Stimulated activated memory B cell treated with anti-CD40 and anti-IgM and Interleukin-4, amounts not matched to agents 10 μg/mL and 1 μg/mL and 100 μg/mL, for 72 hours (primary cell): ENCODE results near the gene APC2.
"Not testable (repeated sequence)": the region's sequence is repeated elsewhere in the genome, so short reads cannot be mapped to it uniquely, and the experiment has no call there.

Experiments used
- ATAC-seq: fragments of 150-1000 bp; cut with Tn5 transposase; 2 replicates; pipeline ENCODE4 v1.10.0; 2021
- H3K27ac Mint-ChIP-seq: one replicate; pipeline ENCODE4 v1.8.0; 2022; ENCODE audit warnings: mild to moderate bottlenecking, mixed read lengths
- H3K27me3 Mint-ChIP-seq: one replicate; pipeline ENCODE4 v1.8.0; 2022; ENCODE audit warnings: mixed read lengths
- H3K36me3 Mint-ChIP-seq: one replicate; pipeline ENCODE4 v1.8.0; 2022; ENCODE audit warnings: mixed read lengths
- H3K4me1 Mint-ChIP-seq: one replicate; pipeline ENCODE4 v1.8.0; 2022; ENCODE audit warnings: mixed read lengths
- H3K4me3 Mint-ChIP-seq: one replicate; pipeline ENCODE4 v1.8.0; 2022; ENCODE audit warnings: mild to moderate bottlenecking, moderate library complexity, mixed read lengths
- H3K9me3 Mint-ChIP-seq: one replicate; pipeline ENCODE4 v1.8.0; 2022; ENCODE audit warnings: mixed read lengths

APC2 gene

GRCh38 chr19:1519802-1520201, 69.9 kb downstream of the APC2 start:
- H3K36me3 Mint-ChIP-seq, H3K4me1 Mint-ChIP-seq, H3K9me3 Mint-ChIP-seq, H3K4me3 Mint-ChIP-seq, H3K27ac Mint-ChIP-seq, ATAC-seq: not testable (repeated sequence)
- peaks cover 73% of the 10 kb centered on the region for H3K27me3 Mint-ChIP-seq

GRCh38 chr19:1520203-1520780, 70.4 kb downstream of the APC2 start:
- no peak for ATAC-seq
- Mint-ChIP-seq H3K27me3 (peaks cover 73% of the 10 kb centered on the region), H3K36me3 (no peaks in the 10 kb centered on the region), H3K4me1 (peaks cover 8% of the 10 kb centered on the region), H3K27ac (no peak overlapping the region), H3K4me3 (no peak overlapping the region), H3K9me3 (peaks cover 2% of the 10 kb centered on the region)

GRCh38 chr19:1521636-1522035, 71.7 kb downstream of the APC2 start:
- ATAC-seq: no peak
- peaks cover 74% of the 10 kb centered on the region for H3K27me3 Mint-ChIP-seq
- peaks cover 8% of the 10 kb centered on the region for H3K4me1 Mint-ChIP-seq
- H3K4me3 Mint-ChIP-seq: no peak overlapping the region
- no peaks in the 10 kb centered on the region for H3K9me3 Mint-ChIP-seq
- no peaks in the 10 kb centered on the region for H3K36me3 Mint-ChIP-seq
- no peak overlapping the region for H3K27ac Mint-ChIP-seq

GRCh38 chr19:1522061-1522460, 72.1 kb downstream of the APC2 start:
- Mint-ChIP-seq H3K27me3 (peaks cover 74% of the 10 kb centered on the region), H3K4me1 (peaks cover 8% of the 10 kb centered on the region), H3K36me3 (no peaks in the 10 kb centered on the region), H3K4me3 (no peak overlapping the region), H3K27ac (no peak overlapping the region), H3K9me3 (no peaks in the 10 kb centered on the region)
- ATAC-seq: no peak

- no peaks in the 10 kb centered on the region for H3K9me3 Mint-ChIP-seq
Observed at GRCh38 chr19:1522838-1523237, 72.9 kb downstream of the APC2 start.

More at GRCh38 chr19:1522838-1523237, 72.9 kb downstream of the APC2 start:
- ATAC-seq: no peak
- Mint-ChIP-seq H3K4me3 (no peak overlapping the region), H3K4me1 (peaks cover 8% of the 10 kb centered on the region), H3K27ac (no peak overlapping the region), H3K36me3 (no peaks in the 10 kb centered on the region), H3K27me3 (peaks cover 79% of the 10 kb centered on the region)
